Measurements from ENCODE around the gene ESR2. TPM values are rescaled to one million over a fixed set of nuclear protein-coding genes. Genes with fewer than 3 reads are reported as not detected.
"Not testable (repeated sequence)": the region's sequence is repeated elsewhere in the genome, so short reads cannot be mapped to it uniquely, and the experiment has no call there.

Gene ESR2
- total RNA-seq, 1 donor from 2014 or later: 0.30 TPM

DNA sequence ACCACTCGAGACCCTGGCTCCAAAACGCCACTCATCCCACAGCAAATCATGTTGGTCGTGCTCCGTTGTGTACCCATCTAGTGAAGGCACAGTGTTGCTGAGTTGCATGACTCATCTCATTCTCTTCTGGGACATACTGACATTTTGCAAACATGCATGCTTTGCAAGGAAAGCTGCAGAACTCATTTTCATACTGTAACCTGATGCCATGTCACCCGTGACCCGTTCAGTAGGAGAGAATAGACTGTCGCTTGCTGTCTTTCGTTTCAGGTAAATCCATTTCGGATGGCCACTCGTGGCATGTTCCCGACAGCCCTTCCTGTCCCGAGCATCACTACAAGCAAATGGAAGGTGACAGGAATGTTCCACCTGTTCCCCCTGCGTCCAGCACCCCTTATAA is 78.2 kb downstream of the ESR2 start:
- TF ChIP-seq, protein P1, sequence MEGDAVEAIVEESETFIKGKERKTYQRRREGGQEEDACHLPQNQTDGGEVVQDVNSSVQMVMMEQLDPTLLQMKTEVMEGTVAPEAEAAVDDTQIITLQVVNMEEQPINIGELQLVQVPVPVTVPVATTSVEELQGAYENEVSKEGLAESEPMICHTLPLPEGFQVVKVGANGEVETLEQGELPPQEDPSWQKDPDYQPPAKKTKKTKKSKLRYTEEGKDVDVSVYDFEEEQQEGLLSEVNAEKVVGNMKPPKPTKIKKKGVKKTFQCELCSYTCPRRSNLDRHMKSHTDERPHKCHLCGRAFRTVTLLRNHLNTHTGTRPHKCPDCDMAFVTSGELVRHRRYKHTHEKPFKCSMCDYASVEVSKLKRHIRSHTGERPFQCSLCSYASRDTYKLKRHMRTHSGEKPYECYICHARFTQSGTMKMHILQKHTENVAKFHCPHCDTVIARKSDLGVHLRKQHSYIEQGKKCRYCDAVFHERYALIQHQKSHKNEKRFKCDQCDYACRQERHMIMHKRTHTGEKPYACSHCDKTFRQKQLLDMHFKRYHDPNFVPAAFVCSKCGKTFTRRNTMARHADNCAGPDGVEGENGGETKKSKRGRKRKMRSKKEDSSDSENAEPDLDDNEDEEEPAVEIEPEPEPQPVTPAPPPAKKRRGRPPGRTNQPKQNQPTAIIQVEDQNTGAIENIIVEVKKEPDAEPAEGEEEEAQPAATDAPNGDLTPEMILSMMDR (IDR thresholded peaks at IDR 0.05): no peak
- Histone ChIP-seq H3K27ac (no peak overlapping the region), H3K36me3 (peaks cover 97% of the 10 kb centered on the region), H3K9me3 (no peaks in the 10 kb centered on the region), H3K4me1 (peaks cover 18% of the 10 kb centered on the region), H3K4me3 (no peak overlapping the region), H3K27me3 (ENCODE audit: low read depth) (no peaks in the 10 kb centered on the region)
- DNase-seq (no peak), ATAC-seq (no peak)
- intact Hi-C loops (cut with DNase I): no loop called here

DNA sequence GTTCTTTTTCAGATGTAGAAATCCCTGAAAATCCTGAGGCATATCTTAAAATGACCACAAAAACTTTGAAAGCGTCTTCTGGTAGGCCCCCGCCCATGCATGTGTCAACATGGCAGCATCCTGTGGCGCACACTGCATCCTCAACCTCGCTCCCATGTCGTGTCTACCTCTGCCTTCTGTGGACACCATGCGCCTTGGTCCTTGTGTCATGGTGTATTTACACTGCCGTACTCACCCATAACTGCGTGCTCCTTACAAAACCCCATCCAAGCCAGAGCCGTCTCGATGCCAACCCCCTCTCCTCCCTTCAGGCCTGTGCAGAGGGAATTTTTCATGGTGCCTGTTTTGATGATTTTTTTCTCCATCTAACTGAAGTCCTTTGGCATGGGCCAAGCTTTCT is 78.9 kb downstream of the ESR2 start:
- H3K27me3 ChIP-seq (ENCODE audit: low read depth): no peaks in the 10 kb centered on the region
- H3K4me3 ChIP-seq: no peak overlapping the region
- peaks cover 96% of the 10 kb centered on the region for H3K36me3 ChIP-seq
- DNase-seq: no peak
- peaks cover 19% of the 10 kb centered on the region for H3K4me1 ChIP-seq
- intact Hi-C loops (cut with DNase I): no loop called here
- no peaks in the 10 kb centered on the region for H3K9me3 ChIP-seq
- no peak for ATAC-seq
- TF ChIP-seq, protein P1 (IDR thresholded peaks at IDR 0.05): no peak
- no peak overlapping the region for H3K27ac ChIP-seq

DNA sequence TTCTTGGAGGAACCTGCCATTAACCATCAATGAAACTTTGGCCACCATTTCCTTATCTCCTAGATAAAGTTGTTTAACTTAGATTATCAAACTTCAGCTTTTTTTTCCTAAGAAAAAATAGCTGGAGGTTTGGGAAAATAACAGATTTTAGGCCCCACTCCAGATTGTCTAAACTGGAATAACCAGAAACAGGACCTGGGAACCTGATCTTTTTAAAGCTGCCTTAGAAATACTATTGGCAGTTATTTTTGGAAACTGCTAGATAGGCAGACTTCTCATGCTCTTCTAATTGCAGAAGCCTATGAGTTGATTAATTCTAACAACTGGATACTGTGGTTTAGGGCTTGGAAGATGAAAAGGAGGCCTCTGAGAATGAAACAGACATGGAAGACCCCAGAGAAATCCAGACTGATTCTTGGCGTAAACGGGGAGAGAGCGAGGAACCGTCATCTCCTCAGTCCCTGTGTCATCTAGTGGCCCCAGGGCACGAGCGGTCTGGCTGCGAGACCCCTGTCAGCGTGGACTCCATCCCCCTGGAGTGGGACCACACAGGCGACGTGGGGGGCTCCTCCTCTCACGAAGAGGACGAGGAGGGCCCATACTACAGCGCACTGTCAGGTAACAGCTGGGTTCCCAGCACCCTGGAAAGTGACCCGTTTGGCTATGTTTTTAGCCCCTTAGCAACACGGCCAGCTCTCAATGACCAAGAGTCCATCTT is 80.2 kb downstream of the ESR2 start:
- no peaks in the 10 kb centered on the region for H3K27me3 ChIP-seq (ENCODE audit: low read depth)
- TF ChIP-seq, protein P1 (IDR thresholded peaks at IDR 0.05): no peak
- no peaks in the 10 kb centered on the region for H3K9me3 ChIP-seq
- no peak for DNase-seq
- intact Hi-C loops (cut with DNase I): no loop called here
- H3K36me3 ChIP-seq: peaks cover 96% of the 10 kb centered on the region
- H3K4me3 ChIP-seq: no peak overlapping the region
- H3K27ac ChIP-seq: peak overlapping the region; percentile 73
- no peak for ATAC-seq
- peaks cover 30% of the 10 kb centered on the region for H3K4me1 ChIP-seq

DNA sequence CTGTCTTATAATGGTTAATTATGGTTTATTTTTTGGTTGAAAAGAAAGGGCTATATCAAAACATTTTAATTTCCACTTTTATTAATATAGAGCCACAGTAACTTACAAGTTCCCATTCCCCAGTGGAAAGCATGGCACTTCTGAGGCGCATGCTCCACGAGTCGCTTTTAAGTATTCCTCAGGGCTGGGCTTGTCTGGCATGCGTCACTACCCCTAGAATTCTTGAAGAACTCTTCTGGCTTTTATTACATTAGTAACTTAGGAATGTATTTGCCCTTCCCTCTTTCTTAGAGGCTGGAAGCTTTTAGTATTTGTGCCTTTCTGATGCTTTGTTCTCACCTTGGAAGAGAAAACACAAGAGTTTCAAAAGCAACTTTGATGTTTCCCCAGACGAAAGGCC is 81.1 kb downstream of the ESR2 start:
- no peaks in the 10 kb centered on the region for H3K9me3 ChIP-seq
- TF ChIP-seq, protein P1 (IDR thresholded peaks at IDR 0.05): no peak
- peaks cover 28% of the 10 kb centered on the region for H3K4me1 ChIP-seq
- H3K27ac ChIP-seq: peak overlapping the region; percentile 73
- no peaks in the 10 kb centered on the region for H3K27me3 ChIP-seq (ENCODE audit: low read depth)
- intact Hi-C loops (cut with DNase I): no loop called here
- H3K36me3 ChIP-seq: peaks cover 95% of the 10 kb centered on the region
- H3K4me3 ChIP-seq: no peak overlapping the region
- ATAC-seq (peak; percentile 71 to 88), DNase-seq (peak; percentile 61)

DNA sequence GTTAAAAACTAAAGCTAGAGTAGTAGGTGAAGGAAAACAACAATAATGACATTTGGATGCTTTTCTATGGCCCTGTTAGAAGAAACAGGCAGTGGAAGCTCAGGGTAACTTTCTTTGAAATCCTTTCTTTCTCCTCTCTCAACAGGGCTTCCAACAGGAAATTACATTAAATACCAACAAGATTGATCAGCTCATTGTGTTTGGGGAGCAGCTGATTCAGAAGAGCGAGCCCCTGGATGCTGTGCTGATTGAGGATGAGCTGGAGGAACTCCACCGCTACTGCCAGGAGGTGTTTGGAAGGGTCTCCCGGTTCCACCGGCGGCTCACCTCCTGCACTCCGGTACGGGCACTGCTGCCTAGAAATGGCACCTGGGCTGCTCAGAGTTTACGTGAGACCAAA is 81.5 kb downstream of the ESR2 start:
- H3K27ac ChIP-seq: peak overlapping the region; percentile 43
- DNase-seq: no peak
- H3K4me1 ChIP-seq: peaks cover 28% of the 10 kb centered on the region
- no peak overlapping the region for H3K4me3 ChIP-seq
- no peaks in the 10 kb centered on the region for H3K9me3 ChIP-seq
- H3K36me3 ChIP-seq: peaks cover 91% of the 10 kb centered on the region
- H3K27me3 ChIP-seq (ENCODE audit: low read depth): no peaks in the 10 kb centered on the region
- TF ChIP-seq, protein P1 (IDR thresholded peaks at IDR 0.05): no peak
- ATAC-seq: no peak
- intact Hi-C loops (cut with DNase I): no loop called here

DNA sequence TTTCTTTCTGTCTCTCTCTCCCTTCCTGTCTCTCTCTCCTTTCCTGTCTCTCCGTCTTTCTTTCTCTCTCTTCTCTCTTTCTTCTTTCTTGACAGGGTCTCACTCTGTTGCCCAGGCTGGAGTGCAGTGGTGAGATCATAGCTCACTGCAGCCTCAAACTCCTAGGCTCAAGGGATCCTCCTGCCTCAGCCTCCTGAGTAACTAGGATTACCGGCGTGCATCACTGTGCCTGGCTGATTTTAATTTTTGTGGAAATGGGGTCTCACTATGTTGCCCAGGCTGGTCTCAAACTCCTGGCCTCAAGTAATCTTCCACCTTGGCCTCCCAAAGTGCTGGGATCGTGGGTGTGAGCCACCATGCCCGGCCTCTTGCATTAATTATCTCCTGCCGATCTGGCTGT is 83.3 kb downstream of the ESR2 start:
- ATAC-seq; H3K27me3 ChIP-seq (ENCODE audit: low read depth); intact Hi-C loops (cut with DNase I); H3K4me3 ChIP-seq; H3K9me3 ChIP-seq; H3K27ac ChIP-seq; DNase-seq: not testable (repeated sequence)
- Histone ChIP-seq H3K4me1 (peaks cover 28% of the 10 kb centered on the region), H3K36me3 (peaks cover 74% of the 10 kb centered on the region)
